Spinal cord (tissue), 10 donors: Measurements from ENCODE around the gene DDR2. TPM values are rescaled to one million over a fixed set of nuclear protein-coding genes. Genes with fewer than 3 reads are reported as not detected.
"Not testable (repeated sequence)": the region's sequence is repeated elsewhere in the genome, so short reads cannot be mapped to it uniquely, and the experiment has no call there.

Source experiments
- DNase-seq, 6 donors: peaks; one replicate each; pipeline versions ENCODE4 v3.0.0 to v3.0.0-alpha.2; 2013 to 2015; ENCODE audit warnings: low spot score in 6 of 6, low read depth in 4 of 6
- H3K27ac ChIP-seq: one replicate; pipeline ENCODE4 v1.5.1; 2013; ENCODE audit warnings: low read depth, low read length, control low read depth
- H3K27me3 ChIP-seq: one replicate; pipeline ENCODE4 v1.6.1; 2013; ENCODE audit warnings: low read length; ENCODE audit not compliant: control insufficient read depth, insufficient read depth
- H3K36me3 ChIP-seq: one replicate; pipeline ENCODE4 v1.6.1; 2013; ENCODE audit warnings: low read length; ENCODE audit not compliant: control insufficient read depth, insufficient read depth
- H3K4me1 ChIP-seq: one replicate; pipeline ENCODE4 v1.6.1; 2013; ENCODE audit warnings: low read length; ENCODE audit not compliant: control insufficient read depth, insufficient read depth
- H3K4me3 ChIP-seq: one replicate; pipeline ENCODE4 v1.5.1; 2013; ENCODE audit warnings: low read depth, low read length, control low read depth
- H3K9me3 ChIP-seq: one replicate; pipeline ENCODE4 v1.6.1; 2013; ENCODE audit warnings: low read length; ENCODE audit not compliant: control insufficient read depth, insufficient read depth
- WGBS: methylation state at CpG from one replicate; pipeline ENCODE4 v1.1.5; 2013; ENCODE audit warnings: missing lambda C conversion rate; ENCODE audit not compliant: insufficient coverage; 5-methylcytosine and 5-hydroxymethylcytosine counted together
- long read RNA-seq, 4 donors: transcript quantifications; one replicate each; lab custom pipeline, GENCODE V29; 2026
- polyA plus RNA-seq, 2 donors: library from polyadenylated mRNA; unstranded; fragments of 120-200 nt; gene quantifications; one replicate each; pipeline ENCODE4 v1.2.1, GENCODE V29; 2013; ENCODE audit not compliant: insufficient read length in 2 of 2
- total RNA-seq, 2 donors: library from RNA; depleted of rRNA in 1 of 2; stranded (reverse); fragments of 120-200 nt in 1 of 2; fragments of >200 nt in 1 of 2; gene quantifications; one replicate each; pipeline versions ENCODE4 v1.2.3 to v1.2.4, GENCODE V29; 2013 to 2014
- donor health status: healthy.

Gene DDR2
- total RNA-seq: 10 to 100 TPM; 44.8 to 96.3 TPM
- polyA plus RNA-seq: 10 to 100 TPM; 11.1 to 12.5 TPM
- long read RNA-seq, donor 1, partial matches to known transcripts: 5 of 5 reads
- long read RNA-seq, donor 1, other reads (novel, unspliced or antisense): 0 of 5 reads
- long read RNA-seq, donor 2: 0 reads
- long read RNA-seq, donor 3: 0 reads
- long read RNA-seq, donor 4, transcript DDR2-201 (18 exons, 3,096 nt): major isoform, 5 of 6 reads
- long read RNA-seq, donor 4, partial matches to known transcripts: 0 of 6 reads
- long read RNA-seq, donor 4, other reads (novel, unspliced or antisense): 0 of 6 reads

GRCh38 chr1:162632217-162632666, at the start of gene DDR2:
Gene DDR2, plus strand, starts transcription at chr1:162632464. Its CDS starts 86,600 bp downstream, at chr1:162719064.
- no peaks in the 10 kb centered on the region for H3K9me3 ChIP-seq
- H3K36me3 ChIP-seq: no peaks in the 10 kb centered on the region
- peak within 1 kb of the TSS; percentile 92 for H3K27ac ChIP-seq
- H3K4me3 ChIP-seq: peak within 1 kb of the TSS; percentile 58
- no peaks in the 10 kb centered on the region for H3K27me3 ChIP-seq
- H3K4me1 ChIP-seq: peaks cover 3% of the 10 kb centered on the region
- peak in 3 of 6 donors; percentile 26 to 86 (median 27) for DNase-seq
- 51% methylated on average over 2 of the region's 4 CpGs for WGBS

DNA sequence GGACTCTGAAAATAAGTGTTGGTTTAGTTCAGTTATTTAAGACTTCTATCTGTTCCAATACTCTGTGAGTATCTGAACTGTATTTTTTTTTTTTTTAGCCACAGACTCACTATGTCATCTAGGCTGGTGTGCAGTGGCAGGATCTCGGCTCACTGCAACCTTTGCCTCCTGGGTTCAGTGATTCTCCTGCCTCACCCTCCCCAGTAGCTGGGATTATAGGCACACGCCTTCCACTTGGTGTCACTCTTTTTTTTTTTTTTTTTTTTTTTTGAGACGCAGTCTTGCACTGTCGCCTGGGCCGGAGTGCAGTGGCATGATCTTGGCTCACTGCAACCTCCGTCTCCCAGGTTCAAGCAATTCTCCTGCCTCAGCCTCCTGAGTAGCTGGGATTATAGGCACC, 49.4 kb upstream of the DDR2 start:
- not testable (repeated sequence) for DNase-seq, H3K4me3 ChIP-seq, H3K4me1 ChIP-seq, H3K36me3 ChIP-seq, H3K27me3 ChIP-seq, H3K27ac ChIP-seq, H3K9me3 ChIP-seq
- WGBS: 89% methylated on average over 5 of the region's 6 CpGs

DNA sequence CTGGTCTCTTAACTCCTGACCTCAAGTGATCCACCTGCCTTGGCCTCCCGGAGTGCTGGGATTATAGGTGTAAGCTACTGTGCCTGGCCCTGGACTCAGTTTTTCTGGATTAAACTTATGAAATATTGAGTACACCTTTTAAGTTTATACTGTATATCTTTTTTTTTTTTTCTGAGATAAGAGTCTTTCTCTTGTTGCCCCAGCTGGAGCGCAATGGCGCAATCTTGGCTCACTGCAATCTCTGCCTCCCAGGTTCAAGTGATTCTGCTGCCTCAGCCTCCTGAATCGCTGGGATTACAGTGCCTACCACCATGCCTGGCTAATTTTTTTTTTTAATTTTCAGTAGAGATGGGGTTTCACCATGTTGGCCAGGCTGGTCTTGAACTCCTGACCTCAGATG, 47.2 kb upstream of the DDR2 start:
- H3K36me3 ChIP-seq, H3K4me3 ChIP-seq, H3K4me1 ChIP-seq, H3K27me3 ChIP-seq, H3K27ac ChIP-seq, H3K9me3 ChIP-seq, DNase-seq: not testable (repeated sequence)
- WGBS: 100% methylated on average over 2 of the region's 4 CpGs

DNA sequence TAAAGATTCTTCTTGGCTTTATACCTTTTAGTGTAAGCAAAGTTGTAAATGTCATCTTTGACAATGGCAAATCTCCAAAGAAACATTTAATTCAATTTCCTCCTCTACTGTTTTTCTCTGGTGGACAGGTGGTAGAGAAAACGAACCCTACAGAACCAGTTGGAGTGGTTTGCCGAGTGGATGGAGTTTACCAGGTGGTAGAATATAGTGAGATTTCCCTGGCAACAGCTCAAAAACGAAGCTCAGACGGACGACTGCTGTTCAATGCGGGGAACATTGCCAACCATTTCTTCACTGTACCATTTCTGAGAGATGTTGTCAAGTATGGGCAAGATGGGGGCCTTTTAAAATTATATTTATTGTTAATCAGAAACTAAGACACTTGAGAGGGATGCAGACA, 44.9 kb upstream of the DDR2 start:
- H3K36me3 ChIP-seq: peaks cover 11% of the 10 kb centered on the region
- no peak overlapping the region for H3K27ac ChIP-seq
- H3K9me3 ChIP-seq: no peaks in the 10 kb centered on the region
- no peaks in the 10 kb centered on the region for H3K27me3 ChIP-seq
- peak in 1 of 6 donors; percentile 16 for DNase-seq
- H3K4me3 ChIP-seq: no peak overlapping the region
- H3K4me1 ChIP-seq: no peaks in the 10 kb centered on the region
- no CpG with 5 or more reads among the region's 6 CpGs for WGBS

GRCh38 chr1:162587761-162588260, 44.5 kb upstream of the DDR2 start:
- peaks cover 11% of the 10 kb centered on the region for H3K36me3 ChIP-seq
- WGBS: no CpG with 5 or more reads among the region's 5 CpGs
- no peak for DNase-seq
- H3K9me3 ChIP-seq: no peaks in the 10 kb centered on the region
- no peak overlapping the region for H3K27ac ChIP-seq
- no peaks in the 10 kb centered on the region for H3K27me3 ChIP-seq
- H3K4me1 ChIP-seq: no peaks in the 10 kb centered on the region
- no peak overlapping the region for H3K4me3 ChIP-seq

DNA sequence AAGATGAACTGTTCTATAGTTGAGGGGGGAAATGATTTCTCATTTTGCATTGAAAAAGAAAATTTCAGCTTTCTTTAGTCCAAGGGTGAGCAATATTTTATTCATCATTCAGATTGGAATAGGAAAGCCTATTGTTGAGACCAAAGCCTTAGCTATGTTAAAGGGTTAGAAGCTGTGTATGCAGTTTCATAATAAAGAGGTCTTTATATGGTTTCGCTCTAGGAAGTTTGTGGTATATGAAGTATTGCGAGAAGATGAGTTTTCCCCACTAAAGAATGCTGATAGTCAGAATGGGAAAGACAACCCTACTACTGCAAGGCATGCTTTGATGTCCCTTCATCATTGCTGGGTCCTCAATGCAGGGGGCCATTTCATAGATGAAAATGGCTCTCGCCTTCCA, 42.2 kb upstream of the DDR2 start:
- Histone ChIP-seq H3K27me3 (no peaks in the 10 kb centered on the region), H3K9me3 (no peaks in the 10 kb centered on the region), H3K27ac (no peak overlapping the region), H3K4me3 (no peak overlapping the region), H3K36me3 (peaks cover 8% of the 10 kb centered on the region), H3K4me1 (no peaks in the 10 kb centered on the region)
- DNase-seq: no peak
- WGBS: no CpG with 5 or more reads among the region's 3 CpGs

DNA sequence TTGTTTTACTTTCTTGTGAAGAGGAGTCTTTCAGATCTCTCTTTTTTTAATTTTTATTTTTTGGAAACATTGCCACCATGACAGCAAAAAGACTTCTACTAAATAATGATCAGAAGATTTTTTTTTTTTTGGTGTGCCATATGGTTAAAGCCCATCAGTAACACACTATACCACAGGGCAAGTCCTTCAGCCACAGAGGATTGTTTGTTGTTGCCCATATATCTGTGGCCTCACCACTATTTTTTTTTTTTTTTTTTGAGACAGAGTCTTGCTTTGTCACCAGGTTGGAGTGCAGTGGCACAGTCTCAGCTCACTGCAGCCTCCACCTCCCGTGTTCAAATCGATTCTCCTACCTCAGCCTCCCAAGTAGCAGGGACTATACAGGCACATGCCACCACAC, 41.6 kb upstream of the DDR2 start:
- no peaks in the 10 kb centered on the region for H3K27me3 ChIP-seq
- no peak overlapping the region for H3K4me3 ChIP-seq
- no peak for DNase-seq
- H3K9me3 ChIP-seq: no peaks in the 10 kb centered on the region
- H3K4me1 ChIP-seq: no peaks in the 10 kb centered on the region
- WGBS: no CpG with 5 or more reads among the region's 2 CpGs
- H3K27ac ChIP-seq: no peak overlapping the region
- H3K36me3 ChIP-seq: peaks cover 8% of the 10 kb centered on the region

DNA sequence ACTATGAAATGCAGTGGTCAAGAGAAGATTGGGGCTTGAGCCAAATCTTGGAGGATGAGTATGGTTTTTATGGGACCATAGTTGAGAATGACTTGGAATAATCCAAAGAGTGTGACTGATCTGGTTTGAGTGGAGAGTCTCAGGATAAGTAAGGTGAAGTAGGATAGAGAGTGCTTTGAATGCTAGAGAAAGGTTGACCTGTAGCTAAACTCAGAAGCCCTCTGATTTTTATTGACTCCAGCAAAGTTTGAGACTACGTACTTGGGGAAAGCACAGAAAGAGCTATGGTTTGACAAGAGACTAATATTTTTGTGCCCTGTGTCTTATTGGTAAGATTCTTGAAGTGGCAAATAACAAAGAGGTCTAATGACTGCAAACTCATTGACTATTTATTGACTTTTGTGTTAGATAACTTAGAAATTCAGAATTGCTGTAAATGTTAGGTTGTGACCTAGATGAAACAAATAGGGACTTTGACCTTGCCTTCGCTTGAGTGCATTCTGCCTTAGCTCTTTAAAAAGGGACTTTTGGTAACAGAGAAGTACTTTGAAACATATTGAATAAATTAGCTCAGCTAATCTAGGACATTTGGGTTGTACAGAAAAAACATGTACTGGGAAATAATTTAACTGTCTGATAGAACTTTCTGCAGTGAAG, 35.6 kb upstream of the DDR2 start:
- no peaks in the 10 kb centered on the region for H3K4me1 ChIP-seq
- WGBS: no CpG with 5 or more reads among the region's 2 CpGs
- H3K27me3 ChIP-seq: no peaks in the 10 kb centered on the region
- H3K9me3 ChIP-seq: no peaks in the 10 kb centered on the region
- DNase-seq: no peak
- peaks cover 7% of the 10 kb centered on the region for H3K36me3 ChIP-seq
- no peak overlapping the region for H3K4me3 ChIP-seq
- H3K27ac ChIP-seq: no peak overlapping the region

DNA sequence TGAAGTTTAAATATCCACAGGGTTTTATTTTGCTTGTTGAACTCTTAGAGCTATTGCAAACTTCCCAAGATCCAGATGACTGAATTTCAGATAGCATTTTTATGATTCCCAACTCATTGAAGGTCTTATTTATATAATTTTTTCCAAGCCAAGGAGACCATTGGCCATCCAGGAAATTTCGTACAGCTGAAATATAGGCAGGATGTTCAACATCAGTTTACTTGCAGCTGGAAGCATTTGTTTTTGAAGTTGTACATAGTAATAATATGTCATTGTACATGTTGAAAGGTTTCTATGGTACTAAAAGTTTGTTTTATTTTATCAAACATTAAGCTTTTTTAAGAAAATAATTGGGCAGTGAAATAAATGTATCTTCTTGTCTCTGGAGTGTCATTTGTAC, 32.8 kb upstream of the DDR2 start:
- H3K9me3 ChIP-seq: no peaks in the 10 kb centered on the region

DNA sequence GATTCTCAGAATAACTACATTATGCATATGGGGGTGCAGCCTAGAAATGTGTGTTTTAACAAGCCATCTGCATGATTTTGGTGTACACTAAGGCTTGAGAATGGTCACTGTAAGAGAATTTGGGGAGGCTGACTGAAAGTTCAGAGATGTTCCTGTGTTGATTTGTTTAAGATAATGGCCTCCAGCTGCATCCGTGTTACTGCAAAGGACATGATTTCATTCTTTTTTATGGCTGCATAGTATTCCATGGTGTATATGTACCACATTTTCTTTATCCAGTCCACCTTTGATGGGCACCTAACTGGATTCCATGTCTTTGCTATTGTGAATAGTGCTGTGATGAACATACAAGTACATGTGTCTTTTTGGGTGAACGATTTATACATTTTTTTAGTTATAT, 29.1 kb upstream of the DDR2 start:
- not testable (repeated sequence) for H3K27ac ChIP-seq, H3K36me3 ChIP-seq, DNase-seq, H3K9me3 ChIP-seq, H3K27me3 ChIP-seq, H3K4me1 ChIP-seq, H3K4me3 ChIP-seq
- 100% methylated on average over 1 of the region's 2 CpGs for WGBS

More for the DNA sequence above, 32.8 kb upstream of the DDR2 start:
- no peak overlapping the region for H3K27ac ChIP-seq
- no peaks in the 10 kb centered on the region for H3K27me3 ChIP-seq
- no peaks in the 10 kb centered on the region for H3K4me1 ChIP-seq
- DNase-seq: no peak
- H3K4me3 ChIP-seq: no peak overlapping the region
- H3K36me3 ChIP-seq: peaks cover 4% of the 10 kb centered on the region
- WGBS: no CpG with 5 or more reads among the region's 1 CpG
